Right atrium auricular region (tissue), 2 donors: ENCODE measurements around the gene GCG. TPM values are rescaled to one million over a fixed set of nuclear protein-coding genes. Genes with fewer than 3 reads are reported as not detected.
A peak's percentile ranks its signal among the peaks of the same experiment; 100 is the strongest.

ENCODE experiments used
- DNase-seq: peaks from one replicate; pipeline ENCODE4 v3.0.0-alpha.2; 2019; ENCODE audit warnings: low spot score
- H3K27ac ChIP-seq, 2 donors: fragments of 200-600 bp; sonication (generic); 1 replicate in 1 of 2; 2 replicates in 1 of 2; pipeline ENCODE4 v1.5.1; 2016 to 2019
- H3K27me3 ChIP-seq, 2 donors: fragments of 200-600 bp; sonication (generic); one replicate each; pipeline versions ENCODE4 v1.5.1 to v1.6.0; 2017 to 2019
- H3K36me3 ChIP-seq: fragments of 200-600 bp; sonication (generic); one replicate; pipeline ENCODE4 v1.5.1; 2016
- H3K4me1 ChIP-seq, 2 donors: fragments of 200-600 bp; sonication (generic); one replicate each; pipeline versions ENCODE4 v1.5.1 to v1.6.0; 2017 to 2019
- H3K4me3 ChIP-seq, 2 donors: fragments of 200-600 bp; sonication (generic); 1 replicate in 1 of 2; 2 replicates in 1 of 2; pipeline ENCODE4 v1.5.1; 2017 to 2019; ENCODE audit warnings: mild to moderate bottlenecking in 1 of 2, moderate library complexity in 1 of 2
- H3K9me3 ChIP-seq, 2 donors: fragments of 200-600 bp; sonication (generic); one replicate each; pipeline ENCODE4 v1.5.1; 2019
- CTCF ChIP-seq, 2 donors: fragments of 200-600 bp; sonication (generic); IDR thresholded peaks; one replicate each; pipeline ENCODE4 v1.5.1; 2019; ENCODE audit warnings: antibody characterized with exemption in 2 of 2
- total RNA-seq, 2 donors: library from RNA; depleted of rRNA; stranded (reverse); fragments of >200 nt; gene quantifications; one replicate each; pipeline ENCODE4 v1.1.0, GENCODE V29; 2016

Gene GCG
- total RNA-seq, 2 donors from 2014 or later: not detected

- Histone ChIP-seq H3K4me1 (peaks cover 0 to 25% of the 10 kb centered on the region in 2 donors), H3K27ac (no peak overlapping the region), H3K36me3 (no peaks in the 10 kb centered on the region), H3K9me3 (no peaks in the 10 kb centered on the region), H3K27me3 (no peaks in the 10 kb centered on the region), H3K4me3 (no peak overlapping the region)
- DNase-seq: no peak
- TF ChIP-seq CTCF (IDR thresholded peaks at IDR 0.05): no peak
Measured at GRCh38 chr2:162115076-162115475, 37.0 kb downstream of the GCG start.

GRCh38 chr2:162114271-162114670 is 37.8 kb downstream of the GCG start:
- TF ChIP-seq CTCF (IDR thresholded peaks at IDR 0.05): no peak
- peaks cover 0 to 25% of the 10 kb centered on the region in 2 donors for H3K4me1 ChIP-seq
- no peaks in the 10 kb centered on the region for H3K27me3 ChIP-seq
- no peak overlapping the region for H3K27ac ChIP-seq
- H3K9me3 ChIP-seq: no peaks in the 10 kb centered on the region
- H3K4me3 ChIP-seq: no peak overlapping the region
- H3K36me3 ChIP-seq: no peaks in the 10 kb centered on the region
- no peak for DNase-seq

- Histone ChIP-seq H3K4me1 (peaks cover 0 to 23% of the 10 kb centered on the region in 2 donors), H3K9me3 (no peaks in the 10 kb centered on the region), H3K4me3 (no peak overlapping the region), H3K27me3 (no peaks in the 10 kb centered on the region), H3K27ac (no peak overlapping the region), H3K36me3 (no peaks in the 10 kb centered on the region)
- DNase-seq: peak; percentile 61
- TF ChIP-seq CTCF (IDR thresholded peaks at IDR 0.05): no peak
Measured at GRCh38 chr2:162113776-162114168, 38.3 kb downstream of the GCG start.

- H3K4me3 ChIP-seq: no peak overlapping the region
- H3K36me3 ChIP-seq: no peaks in the 10 kb centered on the region
- H3K4me1 ChIP-seq: peaks cover 0 to 17% of the 10 kb centered on the region in 2 donors
- no peak overlapping the region for H3K27ac ChIP-seq
- DNase-seq: no peak
- no peak for TF ChIP-seq CTCF (IDR thresholded peaks at IDR 0.05)
- no peaks in the 10 kb centered on the region for H3K9me3 ChIP-seq
- H3K27me3 ChIP-seq: no peaks in the 10 kb centered on the region
Measured at GRCh38 chr2:162113088-162113775, 38.8 kb downstream of the GCG start.

GRCh38 chr2:162111958-162112850 is 39.8 kb downstream of the GCG start:
- Histone ChIP-seq H3K4me3 (no peak overlapping the region), H3K9me3 (no peaks in the 10 kb centered on the region), H3K27me3 (no peaks in the 10 kb centered on the region), H3K27ac (no peak overlapping the region), H3K4me1 (peaks cover 0 to 13% of the 10 kb centered on the region in 2 donors), H3K36me3 (no peaks in the 10 kb centered on the region)
- TF ChIP-seq CTCF (IDR thresholded peaks at IDR 0.05): no peak
- no peak for DNase-seq
